Measurements from ENCODE around the gene NXNL1.
"Not testable (repeated sequence)": the region's sequence is repeated elsewhere in the genome, so short reads cannot be mapped to it uniquely, and the experiment has no call there.

The NXNL1 gene

DNA sequence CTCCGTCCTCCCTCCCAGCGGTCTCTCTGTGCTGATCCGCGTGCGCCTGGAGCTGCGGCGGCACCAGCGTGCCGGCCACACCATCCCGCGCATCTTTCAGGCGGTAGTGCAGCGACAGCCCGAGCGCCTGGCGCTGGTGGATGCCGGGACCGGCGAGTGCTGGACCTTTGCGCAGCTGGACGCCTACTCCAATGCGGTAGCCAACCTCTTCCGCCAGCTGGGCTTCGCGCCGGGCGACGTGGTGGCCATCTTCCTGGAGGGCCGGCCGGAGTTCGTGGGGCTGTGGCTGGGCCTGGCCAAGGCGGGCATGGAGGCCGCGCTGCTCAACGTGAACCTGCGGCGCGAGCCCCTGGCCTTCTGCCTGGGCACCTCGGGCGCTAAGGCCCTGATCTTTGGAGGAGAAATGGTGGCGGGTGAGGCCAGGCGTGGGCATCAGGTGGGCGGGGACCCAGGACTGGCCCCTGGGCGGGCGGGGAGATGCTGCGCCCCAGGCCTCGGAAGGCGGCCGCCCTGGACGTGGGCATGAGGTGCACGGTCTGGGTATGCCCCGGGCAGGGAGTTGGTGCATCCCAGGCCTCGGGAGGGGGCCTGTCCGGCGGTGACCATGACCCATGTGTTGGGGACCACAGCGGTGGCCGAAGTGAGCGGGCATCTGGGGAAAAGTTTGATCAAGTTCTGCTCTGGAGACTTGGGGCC lies 26.0 kb upstream of the NXNL1 start:
- DNase-seq (ENCODE audit: low read depth), result no peak

DNA sequence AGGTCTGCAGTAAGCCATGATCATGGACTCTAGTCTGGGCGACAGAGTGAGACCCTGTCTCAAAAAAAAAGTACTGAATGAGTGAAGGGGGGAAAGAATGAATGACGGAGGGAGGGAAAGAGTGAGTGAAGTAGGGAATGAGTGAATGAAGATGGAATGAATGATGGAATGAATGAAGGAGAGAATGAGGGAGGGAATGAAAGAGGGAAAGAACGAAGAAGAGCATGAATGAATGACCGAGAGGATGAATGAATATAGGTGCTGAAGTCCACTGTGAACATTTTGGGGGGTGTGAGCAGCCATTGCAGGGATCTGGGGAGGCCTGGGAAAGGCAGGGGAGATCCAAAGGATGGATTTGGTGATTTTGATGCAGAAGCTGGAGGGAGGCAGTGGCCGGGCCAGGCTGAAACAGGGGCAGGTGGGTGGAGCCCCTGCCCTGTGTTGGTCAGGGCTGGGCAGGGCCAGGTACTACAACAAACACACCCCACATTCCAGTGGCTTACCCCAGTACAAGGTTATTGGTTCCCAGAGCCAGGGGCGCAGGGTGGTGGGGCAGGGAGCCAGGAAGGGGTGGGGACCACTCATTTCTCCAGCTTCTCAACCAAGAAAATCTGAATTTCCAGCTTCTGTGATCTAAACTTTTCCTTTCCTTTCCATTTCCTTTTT lies 23.9 kb upstream of the NXNL1 start:
- DNase-seq (ENCODE audit: low read depth), result no peak

DNA sequence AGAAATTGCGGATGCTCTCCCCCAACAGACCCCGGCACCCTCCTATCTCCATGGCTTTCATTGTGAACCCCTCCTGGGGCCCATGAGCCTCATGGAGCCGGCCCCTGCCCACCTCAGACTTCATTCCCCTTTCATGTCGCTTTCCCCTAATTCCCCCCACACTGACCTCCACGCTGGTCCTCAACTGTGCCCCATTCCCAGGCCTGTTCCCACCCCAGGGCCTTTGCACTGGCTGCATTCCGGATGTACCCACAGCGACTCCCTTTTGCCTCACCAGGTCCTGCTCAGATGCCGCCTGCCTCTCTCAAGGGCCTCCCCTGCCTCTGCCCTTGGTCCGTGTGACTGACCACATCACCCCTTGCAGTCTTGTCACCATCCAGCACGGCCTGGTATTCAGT lies 22.9 kb upstream of the NXNL1 start:
- no peak for DNase-seq (ENCODE audit: low read depth)

DNA sequence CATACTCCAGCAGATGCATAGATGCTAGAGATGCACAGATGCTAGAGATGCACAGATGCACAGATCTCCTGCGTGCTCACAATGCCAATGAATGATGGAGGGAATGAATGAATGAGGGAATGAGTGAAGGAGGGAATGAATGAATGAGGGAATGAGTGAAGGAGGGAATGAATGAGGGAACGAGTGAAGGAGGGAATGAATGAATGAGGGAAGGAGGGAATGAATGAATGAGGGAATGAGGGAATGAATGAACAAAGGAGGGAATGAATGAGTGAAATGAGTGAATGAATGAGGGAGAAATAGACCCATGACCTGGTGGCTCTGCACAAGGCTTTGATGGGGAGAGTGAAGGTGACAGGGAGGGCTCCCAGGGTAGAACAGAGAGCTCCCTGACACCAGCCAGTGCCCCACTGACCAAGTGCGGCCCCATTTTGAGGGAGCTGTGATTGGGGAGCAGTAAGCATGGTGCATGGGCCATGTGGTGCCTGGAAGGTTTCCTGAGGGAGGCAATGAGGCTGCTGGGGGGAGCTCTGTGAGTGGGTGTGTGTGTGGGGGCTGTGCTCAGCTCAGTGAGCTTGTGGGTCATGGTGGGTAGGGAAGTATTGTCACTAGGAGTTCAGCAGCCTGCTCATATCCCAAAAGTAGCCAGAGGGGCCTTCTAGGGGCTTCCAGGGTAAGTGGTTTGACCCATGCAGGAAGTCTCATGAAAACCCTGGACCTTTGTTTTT lies 22.3 kb upstream of the NXNL1 start:
- DNase-seq (ENCODE audit: low read depth), result no peak

DNA sequence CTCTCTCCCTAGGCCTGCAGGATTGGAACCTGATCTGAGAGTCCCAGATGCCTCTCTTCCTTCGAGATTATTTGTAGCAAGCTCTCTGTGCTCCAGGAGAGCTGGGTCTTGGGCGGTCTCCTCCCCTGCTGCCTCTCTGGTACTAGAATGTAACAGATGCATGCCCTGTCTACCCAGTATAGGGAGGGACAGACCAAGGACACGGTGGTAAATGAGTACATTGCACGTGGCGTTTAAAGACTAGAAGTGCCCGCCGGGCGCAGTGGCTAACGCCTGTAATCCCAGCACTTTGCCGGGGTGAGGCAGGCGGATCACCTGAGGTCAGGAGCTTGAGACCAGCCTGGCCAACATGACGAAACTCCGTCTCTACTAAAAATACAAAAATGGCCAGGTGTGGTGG lies 21.3 kb upstream of the NXNL1 start:
- no peak for DNase-seq (ENCODE audit: low read depth)

DNA sequence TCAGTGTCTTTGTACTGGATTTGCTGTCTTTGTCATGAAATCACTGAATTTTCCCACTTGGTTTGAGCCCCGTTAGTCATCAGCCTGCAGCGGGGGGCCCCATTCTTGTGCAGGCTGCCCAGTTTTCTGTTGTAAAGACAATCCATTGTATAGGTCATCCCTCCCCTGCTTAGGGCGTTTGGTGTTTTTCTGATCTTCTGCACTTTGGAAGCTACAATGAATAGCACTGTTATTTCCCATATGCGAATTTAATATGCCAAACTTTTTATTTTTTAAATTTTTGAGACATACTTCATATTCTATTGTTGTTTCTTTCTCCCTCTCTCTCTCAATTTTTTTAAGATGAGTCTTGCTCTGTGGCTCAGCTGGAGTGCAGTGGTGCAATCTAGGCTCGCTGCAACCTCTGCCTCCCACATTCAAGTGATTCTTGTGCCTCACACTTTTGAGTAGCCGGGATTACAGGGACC lies 18.6 kb upstream of the NXNL1 start:
- no peak for DNase-seq (ENCODE audit: low read depth)

DNA sequence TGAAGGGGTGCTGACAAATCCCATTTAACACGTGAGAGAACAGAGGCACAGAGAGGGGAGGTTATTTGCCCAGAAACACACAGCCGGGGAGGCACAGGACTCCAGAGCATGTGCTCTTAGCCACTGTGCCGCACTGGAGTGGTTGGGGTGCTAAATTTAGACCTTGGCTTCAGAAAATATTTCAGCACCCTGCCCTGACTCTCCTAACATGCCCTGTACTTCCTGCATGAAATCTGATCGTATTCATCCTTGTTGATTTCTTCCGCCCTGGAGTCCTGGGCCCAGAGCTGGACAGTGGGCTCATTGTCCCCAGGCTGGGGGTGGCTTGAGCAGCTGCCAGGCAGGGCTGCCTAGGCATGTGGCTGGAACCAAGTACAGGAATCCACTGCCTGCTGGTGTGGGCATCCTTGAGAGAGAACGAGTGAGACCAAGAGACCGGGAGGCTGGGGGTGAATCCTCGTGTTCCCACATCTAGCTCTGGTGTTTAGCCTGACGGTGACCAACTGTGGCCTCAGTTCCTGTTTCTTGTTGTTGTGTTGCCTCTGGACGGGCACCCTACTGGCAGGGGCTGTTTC lies 14.9 kb upstream of the NXNL1 start:
- DNase-seq (ENCODE audit: low read depth), result no peak

DNA sequence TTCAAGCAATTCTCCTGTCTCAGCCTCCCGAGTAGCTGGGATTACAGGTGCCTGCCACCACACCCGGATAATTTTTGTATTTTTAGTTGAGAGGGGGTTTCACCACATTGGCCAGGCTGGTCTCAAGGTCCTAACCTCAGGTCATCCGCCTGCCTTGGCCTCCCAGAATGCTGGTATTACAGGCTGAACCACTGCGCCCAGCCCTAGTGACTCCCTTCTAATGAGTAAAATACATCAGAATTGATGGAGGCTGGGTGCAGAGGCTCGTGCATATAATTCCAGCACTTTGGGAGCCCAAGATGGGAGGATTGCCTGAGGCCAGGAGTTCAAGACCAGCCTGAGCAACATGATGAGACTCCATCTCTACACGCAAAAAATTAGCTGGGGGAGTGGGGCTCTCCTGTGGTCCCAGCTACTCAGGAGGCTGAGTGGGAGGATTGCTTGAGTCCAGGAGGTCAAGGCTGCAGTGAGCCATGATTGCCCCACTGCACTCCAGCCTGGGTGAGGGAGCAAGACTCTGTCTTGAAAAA lies 14.3 kb upstream of the NXNL1 start:
- not testable (repeated sequence) for DNase-seq (ENCODE audit: low read depth)

DNA sequence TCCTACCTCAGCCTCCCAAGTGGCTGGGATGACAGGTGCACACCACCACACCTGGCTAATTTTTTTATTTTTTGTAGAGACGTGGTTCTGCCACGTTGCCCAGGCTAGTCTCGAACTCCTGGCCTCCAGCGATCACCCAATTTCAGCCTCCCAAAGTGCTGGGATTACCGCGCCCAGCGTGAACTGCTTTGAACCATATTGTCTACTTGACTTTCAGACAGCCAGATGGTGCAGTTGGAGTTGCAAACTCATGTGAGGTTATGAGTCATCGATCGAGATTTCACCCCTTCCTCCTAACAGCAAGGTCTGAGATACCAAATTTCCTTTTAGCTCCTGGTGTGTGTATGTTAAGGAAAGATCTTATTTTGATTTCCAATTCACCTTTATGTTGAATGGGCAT lies 12.3 kb upstream of the NXNL1 start:
- no peak for DNase-seq (ENCODE audit: low read depth)

DNA sequence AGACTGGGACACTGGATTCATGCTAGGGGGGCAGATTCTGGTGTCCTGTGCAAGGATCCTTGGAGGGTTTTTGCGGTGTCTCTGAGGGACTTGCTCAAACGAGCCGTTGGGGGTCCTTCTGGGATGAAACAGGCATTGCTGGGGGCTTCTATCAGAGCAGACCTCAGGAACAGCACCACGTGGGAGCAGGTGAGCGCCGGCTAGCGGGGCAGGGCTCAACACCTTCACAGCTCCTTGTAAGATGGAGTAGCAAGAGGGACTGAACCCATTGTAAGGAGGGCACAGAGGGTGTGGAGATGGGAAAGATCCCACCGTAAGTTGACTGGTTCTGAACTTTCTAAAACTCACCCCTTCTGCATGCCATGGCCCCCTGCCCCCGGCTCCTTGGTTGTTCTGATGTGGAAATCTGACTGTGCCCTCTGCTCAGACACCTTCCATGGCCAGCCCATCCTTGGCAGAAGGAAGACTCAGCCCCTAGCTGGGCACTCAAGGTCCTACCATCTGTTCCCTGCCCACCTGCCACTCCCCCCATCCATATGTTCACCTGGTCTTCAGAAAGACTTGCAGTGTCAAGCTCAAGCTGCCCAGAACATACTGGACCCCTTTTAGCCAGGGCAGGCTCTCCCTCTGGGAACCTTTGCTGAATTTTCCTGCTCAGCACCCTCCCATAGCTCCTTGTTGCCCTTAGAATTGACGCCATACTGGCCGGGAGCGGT lies 10.8 kb upstream of the NXNL1 start:
- DNase-seq (ENCODE audit: low read depth), result no peak

DNA sequence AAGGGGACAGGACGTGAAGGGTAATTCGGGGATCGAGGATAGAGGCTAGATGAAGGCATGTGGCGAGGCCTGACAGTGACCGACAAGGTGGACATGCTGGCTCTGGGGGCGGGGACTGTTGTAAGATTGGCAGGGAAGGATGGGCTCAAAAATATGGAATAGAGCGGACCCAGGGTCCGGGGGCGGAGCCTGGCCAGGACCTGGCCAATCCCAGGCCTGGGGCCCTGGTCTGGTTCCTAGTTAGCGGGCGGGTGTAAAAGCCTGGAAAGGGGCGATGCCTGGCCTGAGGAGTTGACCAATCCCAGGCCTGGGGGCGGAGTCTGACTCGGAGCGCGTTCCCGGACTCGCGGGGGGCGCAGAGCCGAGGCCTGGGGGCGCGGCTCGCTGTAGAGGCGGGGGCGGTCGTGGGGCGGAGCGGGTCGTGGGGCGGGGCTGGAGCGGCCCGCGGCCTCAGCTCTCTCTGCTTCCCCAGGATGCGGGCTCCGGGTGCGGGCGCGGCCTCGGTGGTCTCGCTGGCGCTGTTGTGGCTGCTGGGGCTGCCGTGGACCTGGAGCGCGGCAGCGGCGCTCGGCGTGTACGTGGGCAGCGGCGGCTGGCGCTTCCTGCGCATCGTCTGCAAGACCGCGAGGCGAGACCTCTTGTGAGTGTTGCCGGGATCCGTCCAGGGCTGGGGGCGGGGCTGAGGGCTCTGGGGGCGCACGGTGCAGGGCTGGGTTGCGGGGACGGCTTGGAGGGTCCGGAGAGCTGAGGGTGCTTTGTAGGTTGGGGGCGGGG lies 9.5 kb upstream of the NXNL1 start, which contains the start of gene SLC27A1:
Gene SLC27A1, plus strand, starts transcription at position 457 of the 774 bp plus-strand sequence. Its CDS starts 17 bp downstream, at position 474.
- DNase-seq (ENCODE audit: low read depth), result peak; percentile 88

DNA sequence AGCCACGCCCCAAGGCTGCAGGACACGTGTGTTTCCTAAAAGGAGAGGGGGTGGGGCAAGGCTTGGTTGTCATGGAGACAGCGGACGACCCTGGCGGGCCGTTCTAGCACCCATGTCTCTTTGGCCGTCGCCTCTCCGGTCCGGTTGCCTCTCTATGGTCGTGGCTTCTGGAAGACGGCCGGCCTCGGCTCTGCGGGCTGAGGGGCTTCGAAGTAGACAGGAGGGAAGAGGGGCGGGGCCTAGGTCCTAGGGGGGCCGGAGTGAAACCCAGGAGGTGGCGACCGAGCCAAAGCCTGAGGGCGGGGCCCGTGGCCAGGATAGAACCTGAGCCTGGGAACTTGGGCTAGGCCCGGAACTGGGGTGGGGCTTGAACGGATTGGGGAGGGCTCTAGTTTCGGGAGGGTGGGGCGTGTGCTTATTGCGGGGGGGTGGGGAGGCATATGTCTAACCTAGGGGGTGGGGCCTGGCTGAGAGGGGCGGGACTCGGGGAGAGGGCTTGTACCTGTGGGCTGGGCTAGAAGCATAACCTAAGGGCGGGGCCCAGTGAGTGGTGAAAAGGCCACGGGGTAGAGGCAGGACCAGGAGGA lies 8.8 kb upstream of the NXNL1 start:
- peak; percentile 88 for DNase-seq (ENCODE audit: low read depth)

DNA sequence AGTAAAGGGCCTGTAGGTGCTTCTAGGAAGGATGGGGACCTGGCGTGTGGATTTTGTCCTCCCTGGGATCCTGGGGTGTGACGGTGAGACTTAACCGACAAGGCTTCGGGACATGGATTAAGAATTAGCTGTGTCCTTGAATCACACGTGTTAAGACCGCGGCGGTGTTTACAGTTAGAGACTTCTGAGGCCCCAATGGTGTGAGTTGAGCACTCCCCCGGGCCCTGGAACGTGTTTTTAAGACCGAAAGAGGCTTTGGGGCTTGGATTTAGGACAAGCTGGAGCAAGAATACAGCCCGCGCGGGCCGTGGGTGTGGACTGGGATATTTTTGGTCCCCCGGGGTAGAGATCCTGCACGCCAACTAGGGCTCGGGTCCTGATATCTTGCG lies 8.4 kb upstream of the NXNL1 start:
- DNase-seq (ENCODE audit: low read depth), result no peak

DNA sequence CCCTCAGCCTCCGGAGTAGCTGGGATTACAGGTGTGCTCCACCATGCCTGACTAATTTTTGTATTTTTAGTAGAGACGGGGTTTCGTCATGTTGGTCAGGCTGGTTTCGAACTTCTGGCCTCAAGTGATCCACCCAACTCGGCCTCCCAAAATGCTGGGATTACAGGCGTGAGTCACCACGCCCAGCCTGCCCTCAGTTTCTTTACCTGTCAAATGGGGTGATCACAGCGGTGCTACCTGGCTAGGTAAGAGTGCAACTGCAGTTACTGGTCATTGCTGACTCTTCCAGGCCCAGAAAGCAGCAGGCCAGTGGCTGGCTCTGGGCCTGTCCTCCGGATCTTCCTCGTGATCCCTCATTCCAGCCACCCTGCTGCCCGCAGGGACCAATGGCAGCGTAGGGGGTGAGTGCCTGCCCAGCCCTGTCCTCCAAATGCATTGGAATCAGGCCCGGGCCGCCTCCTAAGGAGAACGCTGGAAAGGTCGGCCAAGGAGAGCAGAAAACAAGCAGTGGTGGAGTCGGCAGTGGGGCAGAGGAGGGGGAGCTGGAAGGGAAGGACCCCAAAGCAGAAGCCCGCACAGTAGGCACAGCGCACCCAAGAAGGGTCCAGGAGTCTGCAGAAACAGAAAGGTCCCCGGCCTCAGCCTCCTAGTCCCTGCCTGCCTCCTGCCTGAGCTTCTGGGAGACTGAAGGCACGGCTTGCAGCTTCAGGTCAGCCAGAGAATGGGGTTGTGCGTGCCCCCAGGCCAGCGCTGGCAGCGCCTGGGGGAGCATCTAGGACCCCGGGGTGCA lies 7.8 kb upstream of the NXNL1 start:
- DNase-seq (ENCODE audit: low read depth), result no peak

DNA sequence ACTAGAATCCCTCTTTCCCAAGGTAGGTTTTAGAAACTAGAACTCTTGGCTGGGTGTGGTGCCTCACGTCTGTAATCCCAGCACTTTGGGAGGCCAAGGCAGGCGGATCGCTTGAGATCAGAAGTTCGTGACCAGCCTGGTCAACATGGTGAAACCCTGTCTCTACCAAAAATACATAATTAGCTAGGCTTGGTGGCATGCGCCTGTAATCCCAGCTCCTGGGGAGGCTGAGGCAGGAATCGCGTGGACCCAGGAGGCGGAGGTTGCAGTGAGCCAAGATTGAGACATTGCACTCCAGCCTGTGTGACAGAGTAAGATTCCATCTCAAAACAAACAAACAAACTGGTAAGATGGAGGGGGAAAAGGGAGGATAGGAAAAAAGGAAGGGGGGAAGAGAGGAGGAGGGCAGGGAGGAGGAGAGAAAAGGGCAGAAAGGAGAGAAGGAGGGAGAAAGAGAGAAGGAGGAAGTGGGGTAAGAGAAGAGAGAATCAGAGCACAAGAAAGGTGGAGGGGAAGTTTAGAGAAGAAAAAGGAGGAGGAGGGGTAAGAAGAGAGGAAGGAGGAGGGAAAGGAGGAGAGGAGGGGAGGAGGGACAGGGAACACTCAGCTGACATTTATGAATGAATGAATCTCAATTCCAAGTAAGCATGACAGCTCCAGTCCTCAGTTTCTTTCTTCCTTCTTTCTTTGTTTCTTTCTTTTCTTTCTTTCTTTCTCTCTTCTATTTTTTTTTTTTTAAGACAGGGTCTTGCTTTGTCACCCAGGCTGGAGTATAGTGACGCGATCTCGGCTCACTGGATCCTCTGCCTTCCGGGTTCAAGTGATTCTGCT lies 7.0 kb upstream of the NXNL1 start:
- no peak for DNase-seq (ENCODE audit: low read depth)

DNA sequence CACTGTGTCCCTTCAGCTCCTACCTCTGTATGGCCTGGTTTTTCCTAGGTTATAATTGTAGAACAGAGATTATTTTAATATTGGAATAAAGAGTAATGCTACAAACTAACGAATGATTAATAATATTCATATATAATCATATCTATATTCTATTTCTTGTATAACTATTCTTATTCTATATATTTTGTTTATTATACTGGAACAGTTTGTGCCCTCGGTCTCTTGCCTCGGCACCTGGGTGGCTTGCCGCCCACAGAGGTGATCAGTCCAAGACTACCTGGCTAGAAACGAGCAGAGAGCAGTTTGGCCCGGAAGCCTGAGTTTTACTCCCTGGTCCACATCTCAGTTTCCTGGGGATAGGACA lies 5.7 kb upstream of the NXNL1 start:
- no peak for DNase-seq (ENCODE audit: low read depth)

DNA sequence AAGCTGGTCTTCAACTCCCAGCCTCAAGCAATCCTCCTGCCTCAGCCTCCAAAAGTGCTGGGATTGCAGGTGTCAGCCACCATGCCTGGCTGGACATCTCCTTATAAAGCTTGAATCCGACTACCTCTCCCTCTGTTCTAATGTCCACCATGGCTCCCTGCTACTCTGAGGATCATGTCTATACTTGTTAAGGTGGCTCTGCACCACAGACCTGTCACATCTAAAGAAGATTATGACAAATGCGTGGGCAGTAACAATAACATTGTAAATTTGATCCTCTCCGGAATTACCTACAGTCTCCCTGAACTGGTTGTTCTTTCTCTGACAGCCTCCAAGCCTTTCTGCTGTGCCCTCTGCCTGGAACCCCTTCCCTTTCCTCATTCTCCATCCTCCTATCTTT lies 1.8 kb downstream of the NXNL1 start:
- DNase-seq (ENCODE audit: low read depth), result no peak

DNA sequence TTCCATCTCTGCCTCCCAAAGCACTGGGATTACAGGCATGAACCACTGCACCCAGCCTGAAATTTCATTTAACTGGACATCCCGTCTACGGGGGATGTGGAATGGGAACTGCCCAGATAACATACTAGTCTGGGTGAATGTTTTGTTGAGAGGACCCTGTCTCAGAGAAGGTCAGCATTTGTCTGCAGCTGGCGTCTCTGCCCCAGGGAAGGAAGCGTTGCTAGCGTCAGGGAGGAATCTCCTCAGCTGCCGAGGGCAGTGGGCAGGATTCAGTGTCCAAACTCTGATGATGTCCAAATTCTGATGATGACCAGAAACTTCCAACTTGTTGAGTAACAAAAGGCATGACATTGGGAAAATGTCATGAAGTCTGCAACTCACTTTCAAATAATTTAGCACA lies 3.1 kb downstream of the NXNL1 start:
- no peak for DNase-seq (ENCODE audit: low read depth)

DNA sequence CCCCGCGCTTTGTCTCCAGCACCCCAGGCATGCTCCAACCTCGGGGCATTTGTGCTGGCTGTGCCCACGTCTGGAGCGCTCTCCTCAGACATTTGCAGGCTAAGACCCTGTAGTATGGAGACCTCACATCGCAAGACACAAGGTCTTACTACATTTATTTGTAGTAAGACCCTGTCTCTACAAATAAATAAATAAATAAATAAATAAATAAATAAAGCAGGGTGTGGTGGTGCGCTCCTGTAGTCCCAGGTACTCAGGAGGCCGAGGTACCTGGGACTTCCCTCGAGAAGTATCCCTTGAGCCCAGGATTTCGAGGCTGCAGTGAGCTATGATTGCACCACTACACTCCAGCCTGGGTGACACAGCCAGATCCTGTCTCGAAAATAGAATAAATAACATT lies 4.6 kb downstream of the NXNL1 start:
- DNase-seq (ENCODE audit: low read depth), result no peak

Data from stimulated activated CD8-positive, alpha-beta memory T cell treated with anti-CD3 and anti-CD28 coated beads, Interleukin-4, amount 100 ng/mL, for 24 hours (primary cell).